Left lung (tissue), 10 donors: ENCODE measurements around the gene TSHZ2. TPM values are rescaled to one million over a fixed set of nuclear protein-coding genes. Genes with fewer than 3 reads are reported as not detected.

Experiments
- ATAC-seq: fragments of 200-7000 bp; cut with Tn5 transposase; one replicate; pipeline ENCODE4 v1.9.1; 2020; ENCODE audit warnings: moderate library complexity
- DNase-seq, 4 donors: peaks; one replicate each; pipeline ENCODE4 v3.0.0-alpha.2; 2013 to 2020
- H3K27ac ChIP-seq, 2 donors: fragments of 200-600 bp; sonication (generic) in 1 of 2; one replicate each; pipeline versions ENCODE4 v1.5.0 to v1.8.0; 2020 to 2021
- H3K27me3 ChIP-seq, 2 donors: fragments of 200-600 bp; sonication (generic) in 1 of 2; one replicate each; pipeline versions ENCODE4 v1.5.0 to v1.8.0; 2020 to 2021
- H3K36me3 ChIP-seq, 2 donors: fragments of 200-600 bp; sonication (generic) in 1 of 2; one replicate each; pipeline versions ENCODE4 v1.5.0 to v1.8.0; 2020 to 2021
- H3K4me1 ChIP-seq, 2 donors: fragments of 200-600 bp; one replicate each; pipeline ENCODE4 v1.8.0; 2021
- H3K4me3 ChIP-seq, 2 donors: fragments of 200-600 bp; sonication (generic) in 1 of 2; one replicate each; pipeline versions ENCODE4 v1.5.0 to v1.8.0; 2020 to 2021; ENCODE audit warnings: mild to moderate bottlenecking in 1 of 2
- H3K9me3 ChIP-seq, 2 donors: fragments of 200-600 bp; sonication (generic) in 1 of 2; one replicate each; pipeline versions ENCODE4 v1.5.0 to v1.8.0; 2020 to 2021
- CTCF ChIP-seq, 2 donors: fragments of 200-600 bp; sonication (generic) in 1 of 2; IDR thresholded peaks; one replicate each; pipeline versions ENCODE4 v1.5.0 to v1.8.0; 2021; ENCODE audit warnings: antibody characterized with exemption in 2 of 2
- intact Hi-C, 2 donors: fragments of 100-400 bp; cut with DNase I; formaldehyde crosslinking; loops; one replicate each; pipeline versions ENCODE4 v1.11.2 to v1.14.2; 2022
- polyA plus RNA-seq, 6 donors: library from polyadenylated mRNA; unstranded; fragments of 120-200 nt; gene quantifications; one replicate each; pipeline ENCODE4 v1.2.1, GENCODE V29; 2013; ENCODE audit not compliant: insufficient read length in 6 of 6
- total RNA-seq, 2 donors: library from RNA; stranded (reverse); fragmentation: NEBNext Ultra II Directional; extraction: Animal tissue kit (Norgen Biotek cat#: 25700); gene quantifications; one replicate each; pipeline ENCODE4 v1.2.1, GENCODE V29; 2021
- donor health status: DM: no; HTN: yes; CAD: no.
- donor health status: DM: no; HTN: no; CAD: no.

Gene TSHZ2
- total and polyA plus RNA-seq, 8 donors = 7.6 to 20.7 (median 13.9) TPM

- DNase-seq (no peak), ATAC-seq (no peak)
- Histone ChIP-seq H3K9me3 (no peaks in the 10 kb centered on the region), H3K4me1 (no peaks in the 10 kb centered on the region), H3K27me3 (no peaks in the 10 kb centered on the region), H3K36me3 (no peaks in the 10 kb centered on the region), H3K27ac (no peak overlapping the region), H3K4me3 (no peak overlapping the region)
- intact Hi-C loops = no loop called here
- no peak for TF ChIP-seq CTCF (IDR thresholded peaks at IDR 0.05)
Observed at GRCh38 chr20:53099856-53100255, 127.7 kb downstream of the TSHZ2 start.

- Histone ChIP-seq H3K4me3 (no peak overlapping the region), H3K9me3 (no peaks in the 10 kb centered on the region), H3K27ac (no peak overlapping the region), H3K36me3 (no peaks in the 10 kb centered on the region), H3K4me1 (no peaks in the 10 kb centered on the region), H3K27me3 (no peaks in the 10 kb centered on the region)
- no peak for TF ChIP-seq CTCF (IDR thresholded peaks at IDR 0.05)
- ATAC-seq (no peak), DNase-seq (no peak)
- intact Hi-C loops = no loop called here
Observed at GRCh38 chr20:53100476-53100911, 128.3 kb downstream of the TSHZ2 start.

- H3K4me1 ChIP-seq = no peaks in the 10 kb centered on the region
- no peaks in the 10 kb centered on the region for H3K27me3 ChIP-seq
- no peak for TF ChIP-seq CTCF (IDR thresholded peaks at IDR 0.05)
- ATAC-seq (no peak), DNase-seq (no peak)
- no peaks in the 10 kb centered on the region for H3K9me3 ChIP-seq
- no peak overlapping the region for H3K4me3 ChIP-seq
- H3K27ac ChIP-seq = no peak overlapping the region
- H3K36me3 ChIP-seq = no peaks in the 10 kb centered on the region
- intact Hi-C loops = no loop called here
Observed at GRCh38 chr20:53101992-53102760, 130.0 kb downstream of the TSHZ2 start.

- H3K27me3 ChIP-seq = no peaks in the 10 kb centered on the region
- H3K27ac ChIP-seq = no peak overlapping the region
- no peaks in the 10 kb centered on the region for H3K4me1 ChIP-seq
- intact Hi-C loops = no loop called here
- H3K9me3 ChIP-seq = no peaks in the 10 kb centered on the region
- no peak for DNase-seq
- no peak overlapping the region for H3K4me3 ChIP-seq
- H3K36me3 ChIP-seq = no peaks in the 10 kb centered on the region
- no peak for ATAC-seq
- no peak for TF ChIP-seq CTCF (IDR thresholded peaks at IDR 0.05)
Observed at GRCh38 chr20:53103124-53103523, 131.0 kb downstream of the TSHZ2 start.

GRCh38 chr20:53104884-53105283, 132.7 kb downstream of the TSHZ2 start:
- H3K27me3 ChIP-seq = no peaks in the 10 kb centered on the region
- no peaks in the 10 kb centered on the region for H3K36me3 ChIP-seq
- no peak for TF ChIP-seq CTCF (IDR thresholded peaks at IDR 0.05)
- intact Hi-C loops = no loop called here
- ATAC-seq = no peak
- no peak overlapping the region for H3K27ac ChIP-seq
- DNase-seq = no peak
- no peaks in the 10 kb centered on the region for H3K9me3 ChIP-seq
- no peaks in the 10 kb centered on the region for H3K4me1 ChIP-seq
- H3K4me3 ChIP-seq = no peak overlapping the region
